SKM-1 treated with dmso at 0.1 percent for 144 hours (cell line): ENCODE measurements around the gene HSDL2.

Source experiments
- DNase-seq: peaks from one replicate; lab custom pipeline; 2025; ENCODE audit not compliant: unreplicated experiment; lab: John Stamatoyannopoulos, UW

Gene HSDL2

DNA sequence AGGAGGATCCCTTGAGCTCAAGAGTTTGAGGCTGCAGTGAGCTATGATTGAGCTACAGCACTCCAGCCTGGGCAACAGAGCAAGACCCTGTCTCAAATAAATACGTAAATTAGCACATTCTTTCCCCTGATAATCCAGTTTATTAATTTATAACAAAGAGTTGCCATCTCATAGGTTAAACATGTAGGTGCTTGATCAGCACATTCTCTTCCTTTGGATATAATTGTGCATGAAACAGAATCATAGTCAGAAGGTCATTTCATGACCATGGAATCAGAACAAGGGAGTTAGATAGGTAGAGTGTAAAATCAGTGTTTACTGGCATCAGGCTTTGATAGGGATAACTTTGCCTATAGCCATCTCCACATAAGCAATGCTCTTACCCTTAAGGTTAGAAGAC, 63.7 kb downstream of the HSDL2 start:
- no peak for DNase-seq

DNA sequence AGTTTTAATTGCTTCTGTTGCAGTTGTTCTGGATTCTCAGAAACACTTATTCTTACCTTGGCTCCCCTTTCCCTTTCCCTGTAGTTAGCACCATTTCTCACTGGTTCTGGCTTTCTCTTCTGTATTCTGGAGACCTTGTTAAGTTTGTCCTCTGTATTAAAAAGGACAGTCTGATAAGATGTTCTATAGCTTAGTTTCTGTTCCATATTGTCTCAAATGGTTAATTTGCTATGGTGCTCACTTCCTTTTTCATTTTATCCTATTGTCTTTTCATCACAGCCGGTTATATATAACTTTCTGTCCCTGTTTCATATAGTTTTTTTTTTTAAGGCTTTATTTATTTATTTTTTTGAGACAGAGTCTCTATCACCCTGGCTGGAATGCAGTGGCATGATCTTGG, 65.3 kb downstream of the HSDL2 start:
- no peak for DNase-seq

- DNase-seq, result no peak
Measured at GRCh38 chr9:112446080-112446479, 66.2 kb downstream of the HSDL2 start.

GRCh38 chr9:112446526-112446925, 66.6 kb downstream of the HSDL2 start:
- no peak for DNase-seq

GRCh38 chr9:112447283-112447761, 67.4 kb downstream of the HSDL2 start:
- DNase-seq, result no peak

- no peak for DNase-seq
Measured at GRCh38 chr9:112462855-112463254, 82.9 kb downstream of the HSDL2 start.

GRCh38 chr9:112465352-112465751, 85.4 kb downstream of the HSDL2 start:
- DNase-seq, result no peak

DNA sequence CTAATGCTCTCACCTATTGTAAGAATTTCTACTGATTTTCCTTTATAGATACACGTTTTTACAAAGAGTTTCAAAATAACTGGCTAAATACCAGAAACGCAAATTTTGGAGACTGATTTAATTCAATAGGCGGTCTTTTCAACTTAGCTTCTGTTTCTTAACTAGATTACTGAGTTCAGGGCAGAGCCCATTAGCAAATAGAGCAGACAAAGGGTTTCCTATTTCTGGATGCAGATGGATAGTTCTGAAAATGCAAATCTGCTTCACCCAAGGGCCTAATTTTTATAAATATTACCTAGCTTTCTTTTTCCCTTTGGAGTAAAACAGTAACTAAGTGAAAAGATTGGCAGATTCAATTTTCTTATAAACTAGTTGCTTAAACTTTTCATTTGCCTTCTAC, 93.1 kb downstream of the HSDL2 start:
- no peak for DNase-seq

DNA sequence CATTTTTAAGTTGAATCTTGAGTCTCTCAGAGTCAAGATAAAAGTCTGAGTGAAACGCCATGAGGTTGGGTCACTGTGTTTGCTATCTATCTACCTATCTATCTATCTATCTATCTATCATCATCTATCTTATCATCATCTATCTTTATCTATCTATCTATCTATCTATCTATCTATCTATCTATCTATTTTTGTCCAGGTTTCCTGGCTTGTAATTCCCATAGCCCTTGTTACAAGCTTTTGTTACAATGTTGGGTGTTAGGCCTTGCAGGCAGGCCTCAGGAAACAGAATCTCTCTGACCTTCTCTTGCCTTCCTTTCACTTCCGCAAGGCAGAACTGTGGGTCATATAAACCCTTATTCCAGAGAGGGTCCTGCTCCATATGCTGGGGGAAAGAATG, 94.1 kb downstream of the HSDL2 start:
- no peak for DNase-seq

GRCh38 chr9:112475318-112475717, 95.4 kb downstream of the HSDL2 start:
- no peak for DNase-seq

- DNase-seq, result no peak
Measured at GRCh38 chr9:112477330-112477729, 97.4 kb downstream of the HSDL2 start.

DNA sequence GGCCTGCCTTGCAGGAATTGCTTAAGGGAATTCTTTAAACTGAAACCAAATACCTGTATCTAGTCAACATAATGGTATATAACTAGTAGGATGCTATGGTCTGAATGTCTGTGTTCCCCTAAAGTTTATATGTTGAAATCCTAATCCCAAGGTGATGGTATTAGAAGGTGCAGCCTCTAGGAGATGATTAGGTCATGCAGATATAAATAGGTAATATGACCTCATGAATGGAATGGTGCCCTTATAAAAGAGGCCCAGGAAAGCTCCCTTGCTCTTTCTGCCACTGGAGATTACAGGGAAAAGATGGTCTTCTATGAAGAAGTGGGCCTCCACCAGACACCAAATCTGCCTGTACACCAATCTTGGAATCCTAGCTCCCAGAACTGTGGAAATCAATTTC, 99.3 kb downstream of the HSDL2 start:
- no peak for DNase-seq

DNA sequence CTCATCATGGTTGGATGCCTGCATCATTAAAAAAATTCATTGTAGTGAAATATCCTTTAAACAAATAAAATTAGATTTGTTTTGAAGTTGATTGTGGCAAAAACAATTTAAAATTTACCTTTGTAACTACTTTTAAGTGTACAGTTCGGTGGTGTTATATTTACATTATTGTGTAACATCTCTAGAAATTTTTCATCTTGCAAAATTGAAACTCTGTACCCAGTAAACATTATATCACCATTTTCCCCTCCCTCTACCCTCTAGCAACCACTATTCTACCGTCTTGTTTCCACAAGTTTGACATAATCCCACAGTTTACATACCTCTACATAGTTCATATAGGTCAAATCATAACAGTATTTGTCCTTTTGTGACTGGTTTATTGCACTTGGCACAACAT, 104.7 kb downstream of the HSDL2 start:
- DNase-seq, result no peak

GRCh38 chr9:112485574-112485973, 105.7 kb downstream of the HSDL2 start:
- DNase-seq, result no peak

GRCh38 chr9:112486221-112487007, 106.5 kb downstream of the HSDL2 start, which contains the start of gene KIAA1958:
KIAA1958 (plus strand) TSS chr9:112486827; CDS start chr9:112574081, 87,254 bp downstream.
- peak; percentile 29 for DNase-seq

DNA sequence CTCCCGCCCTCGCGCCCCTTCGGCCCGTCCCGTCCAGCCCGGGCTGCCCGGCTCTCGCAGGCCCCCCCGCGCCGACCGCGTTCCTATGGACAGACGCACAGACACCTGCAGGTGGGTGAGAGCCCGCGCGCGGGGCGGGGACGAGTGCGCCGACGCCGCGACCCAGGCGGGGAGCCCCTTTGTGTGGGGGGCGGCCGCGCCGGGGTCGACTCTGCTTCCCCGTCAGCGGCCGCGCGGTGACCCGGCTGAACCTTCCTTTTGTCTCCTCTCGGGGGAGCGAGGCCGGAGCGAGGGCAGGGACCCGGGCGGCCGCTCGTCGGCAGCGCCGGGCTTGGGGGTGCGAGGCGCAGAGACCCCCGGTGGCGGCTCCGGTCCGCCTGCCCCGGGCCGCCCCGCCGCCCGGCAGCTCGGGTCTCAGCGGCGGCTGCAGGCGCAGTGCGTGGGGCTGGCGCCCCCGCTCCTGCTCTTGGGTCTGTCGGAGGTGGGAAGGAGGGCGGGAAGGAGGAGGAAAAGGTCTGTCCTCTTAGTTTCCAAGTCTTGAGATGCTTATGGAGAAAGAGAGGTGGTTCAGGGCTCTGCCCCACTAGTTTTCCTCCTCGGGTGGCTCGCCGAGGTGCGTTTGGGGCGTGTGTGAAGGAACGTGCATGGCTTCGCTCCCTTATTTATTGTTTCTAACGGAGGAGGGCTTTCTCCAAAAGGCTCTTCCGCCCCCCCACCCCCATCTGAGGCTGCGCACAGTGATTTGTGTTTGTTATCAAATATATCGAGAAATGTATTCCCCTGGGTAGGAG, 107.3 kb downstream of the HSDL2 start:
- no peak for DNase-seq

DNA sequence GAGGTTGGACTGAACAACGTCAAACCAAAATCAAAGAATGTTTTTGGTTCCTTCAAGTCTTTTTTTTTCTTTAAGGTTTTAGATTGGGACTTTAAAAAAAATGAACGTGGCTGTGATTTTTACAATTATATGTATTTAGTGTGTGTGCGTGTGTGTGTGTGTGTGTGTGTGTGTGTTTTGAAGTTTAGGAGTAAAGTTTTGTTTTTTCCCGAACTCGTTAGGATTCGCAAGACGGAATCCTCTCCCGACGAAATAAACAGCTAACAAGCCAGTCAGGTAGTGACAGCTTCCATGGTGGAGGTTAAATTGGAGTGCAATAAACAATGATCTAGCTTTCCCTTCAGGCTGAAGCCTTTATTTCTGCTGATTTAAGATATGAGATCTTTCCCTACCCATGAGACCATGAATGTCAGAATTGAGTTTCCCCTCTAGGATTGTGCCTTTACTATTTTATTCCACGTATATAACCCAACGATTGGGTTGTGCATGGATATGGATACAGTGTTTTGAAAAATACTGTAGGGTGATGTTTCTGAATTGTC, 108.0 kb downstream of the HSDL2 start:
- DNase-seq, result no peak

- no peak for DNase-seq
Measured at GRCh38 chr9:112489039-112489546, 109.2 kb downstream of the HSDL2 start.

GRCh38 chr9:112489876-112490666, 110.2 kb downstream of the HSDL2 start:
- DNase-seq, result no peak

GRCh38 chr9:112493393-112494137, 113.7 kb downstream of the HSDL2 start:
- DNase-seq, result no peak
